Activated T-cell treated with anti-CD3 and anti-CD28 coated beads, Interleukin-2, amount 50 U/mL, for 4 hours (primary cell): ENCODE results near the gene SEPTIN2. TPM values are rescaled to one million over a fixed set of nuclear protein-coding genes. Genes with fewer than 3 reads are reported as not detected.

ENCODE experiments used
- ATAC-seq, 2 donors: fragments of 200-7000 bp; cut with Tn5 transposase; one replicate each; pipeline ENCODE4 v1.10.0; 2021
- DNase-seq: peaks from one replicate; pipeline ENCODE4 v3.0.0-alpha.2; 2020
- H3K27me3 Mint-ChIP-seq: one replicate; pipeline ENCODE4 v1.8.0; 2021; ENCODE audit warnings: low read depth, mixed read lengths
- H3K36me3 Mint-ChIP-seq: one replicate; pipeline ENCODE4 v1.8.0; 2022; ENCODE audit warnings: mixed read lengths; ENCODE audit not compliant: insufficient read depth
- H3K4me1 Mint-ChIP-seq: one replicate; pipeline ENCODE4 v1.8.0; 2021; ENCODE audit warnings: low read depth, mixed read lengths
- H3K4me3 Mint-ChIP-seq: one replicate; pipeline ENCODE4 v1.8.0; 2021; ENCODE audit warnings: mild to moderate bottlenecking, moderate library complexity, mixed read lengths
- H3K9me3 Mint-ChIP-seq: one replicate; pipeline ENCODE4 v1.8.0; 2021; ENCODE audit warnings: mixed read lengths
- total RNA-seq, 3 donors: library from RNA; stranded (reverse); gene quantifications; one replicate each; pipeline ENCODE4 v1.2.1, GENCODE V29; 2021

Gene SEPTIN2
- total RNA-seq, 3 donors from 2014 or later, result 185 to 215 (median 189) TPM

- no peak for DNase-seq
- H3K9me3 Mint-ChIP-seq, result no peaks in the 10 kb centered on the region
- peaks cover 19% of the 10 kb centered on the region for H3K36me3 Mint-ChIP-seq
- H3K4me3 Mint-ChIP-seq, result no peak overlapping the region
- peaks cover 56% of the 10 kb centered on the region for H3K4me1 Mint-ChIP-seq
- H3K27me3 Mint-ChIP-seq, result no peaks in the 10 kb centered on the region
- no peak for ATAC-seq
Measured at GRCh38 chr2:241296767-241297166, 19.0 kb upstream of the SEPTIN2 start.

GRCh38 chr2:241298673-241299072 lies 17.1 kb upstream of the SEPTIN2 start:
- H3K4me1 Mint-ChIP-seq, result peaks cover 57% of the 10 kb centered on the region
- DNase-seq (no peak), ATAC-seq (peak; percentile 38 to 61)
- no peaks in the 10 kb centered on the region for H3K27me3 Mint-ChIP-seq
- H3K9me3 Mint-ChIP-seq, result no peaks in the 10 kb centered on the region
- H3K36me3 Mint-ChIP-seq, result peaks cover 19% of the 10 kb centered on the region
- H3K4me3 Mint-ChIP-seq, result peak overlapping the region; percentile 52

GRCh38 chr2:241300000-241300399 lies 15.7 kb upstream of the SEPTIN2 start:
- ATAC-seq (peak; percentile 71 to 77), DNase-seq (peak; percentile 25)
- peak overlapping the region; percentile 21 for H3K4me3 Mint-ChIP-seq
- H3K4me1 Mint-ChIP-seq, result peaks cover 60% of the 10 kb centered on the region
- H3K27me3 Mint-ChIP-seq, result no peaks in the 10 kb centered on the region
- H3K9me3 Mint-ChIP-seq, result no peaks in the 10 kb centered on the region
- peaks cover 19% of the 10 kb centered on the region for H3K36me3 Mint-ChIP-seq

GRCh38 chr2:241302083-241302482 lies 13.6 kb upstream of the SEPTIN2 start:
- Mint-ChIP-seq H3K36me3 (peaks cover 10% of the 10 kb centered on the region), H3K4me1 (peaks cover 60% of the 10 kb centered on the region), H3K27me3 (no peaks in the 10 kb centered on the region), H3K9me3 (no peaks in the 10 kb centered on the region), H3K4me3 (no peak overlapping the region)
- DNase-seq (no peak), ATAC-seq (no peak)

- Mint-ChIP-seq H3K4me3 (no peak overlapping the region), H3K9me3 (no peaks in the 10 kb centered on the region), H3K36me3 (peaks cover 6% of the 10 kb centered on the region), H3K4me1 (peaks cover 60% of the 10 kb centered on the region), H3K27me3 (no peaks in the 10 kb centered on the region)
- DNase-seq (no peak), ATAC-seq (no peak)
Measured at GRCh38 chr2:241302759-241303651, 12.7 kb upstream of the SEPTIN2 start.

GRCh38 chr2:241304039-241304670 lies 11.6 kb upstream of the SEPTIN2 start:
- Mint-ChIP-seq H3K4me3 (no peak overlapping the region), H3K36me3 (peaks cover 9% of the 10 kb centered on the region), H3K9me3 (no peaks in the 10 kb centered on the region), H3K27me3 (no peaks in the 10 kb centered on the region), H3K4me1 (peaks cover 61% of the 10 kb centered on the region)
- no peak for DNase-seq
- no peak for ATAC-seq

GRCh38 chr2:241307055-241307454 lies 8.7 kb upstream of the SEPTIN2 start:
- H3K4me3 Mint-ChIP-seq, result no peak overlapping the region
- H3K36me3 Mint-ChIP-seq, result peaks cover 19% of the 10 kb centered on the region
- H3K9me3 Mint-ChIP-seq, result no peaks in the 10 kb centered on the region
- H3K4me1 Mint-ChIP-seq, result peaks cover 75% of the 10 kb centered on the region
- DNase-seq, result no peak
- H3K27me3 Mint-ChIP-seq, result no peaks in the 10 kb centered on the region
- ATAC-seq, result no peak

GRCh38 chr2:241308267-241308666 lies 7.5 kb upstream of the SEPTIN2 start:
- Mint-ChIP-seq H3K36me3 (peaks cover 22% of the 10 kb centered on the region), H3K27me3 (no peaks in the 10 kb centered on the region), H3K4me1 (peaks cover 78% of the 10 kb centered on the region), H3K4me3 (no peak overlapping the region), H3K9me3 (no peaks in the 10 kb centered on the region)
- ATAC-seq (no peak), DNase-seq (no peak)

- ATAC-seq, result no peak
- DNase-seq, result no peak
- H3K4me1 Mint-ChIP-seq, result peaks cover 79% of the 10 kb centered on the region
- H3K27me3 Mint-ChIP-seq, result no peaks in the 10 kb centered on the region
- peaks cover 22% of the 10 kb centered on the region for H3K36me3 Mint-ChIP-seq
- no peaks in the 10 kb centered on the region for H3K9me3 Mint-ChIP-seq
- no peak overlapping the region for H3K4me3 Mint-ChIP-seq
Measured at GRCh38 chr2:241308832-241309500, 6.8 kb upstream of the SEPTIN2 start.

GRCh38 chr2:241309684-241310117 lies 6.0 kb upstream of the SEPTIN2 start:
- H3K4me1 Mint-ChIP-seq, result peaks cover 78% of the 10 kb centered on the region

GRCh38 chr2:241310917-241311566 lies 4.7 kb upstream of the SEPTIN2 start:
- ATAC-seq (no peak), DNase-seq (no peak)
- Mint-ChIP-seq H3K9me3 (no peaks in the 10 kb centered on the region), H3K36me3 (peaks cover 22% of the 10 kb centered on the region), H3K4me1 (peaks cover 71% of the 10 kb centered on the region), H3K4me3 (no peak overlapping the region), H3K27me3 (no peaks in the 10 kb centered on the region)

More at GRCh38 chr2:241309684-241310117, 6.0 kb upstream of the SEPTIN2 start:
- Mint-ChIP-seq H3K27me3 (no peaks in the 10 kb centered on the region), H3K36me3 (peaks cover 22% of the 10 kb centered on the region), H3K4me3 (peak overlapping the region; percentile 55), H3K9me3 (no peaks in the 10 kb centered on the region)
- peak; percentile 64 for DNase-seq
- ATAC-seq, result peak; percentile 96

GRCh38 chr2:241312082-241312481 lies 3.6 kb upstream of the SEPTIN2 start:
- H3K9me3 Mint-ChIP-seq, result no peaks in the 10 kb centered on the region
- no peak for DNase-seq
- H3K27me3 Mint-ChIP-seq, result no peaks in the 10 kb centered on the region
- H3K4me3 Mint-ChIP-seq, result no peak overlapping the region
- peaks cover 26% of the 10 kb centered on the region for H3K36me3 Mint-ChIP-seq
- peaks cover 72% of the 10 kb centered on the region for H3K4me1 Mint-ChIP-seq
- ATAC-seq, result no peak

- H3K4me1 Mint-ChIP-seq, result peaks cover 76% of the 10 kb centered on the region
- H3K9me3 Mint-ChIP-seq, result no peaks in the 10 kb centered on the region
- H3K4me3 Mint-ChIP-seq, result peak overlapping the region; percentile 96
- no peak for ATAC-seq
- peaks cover 24% of the 10 kb centered on the region for H3K36me3 Mint-ChIP-seq
- no peaks in the 10 kb centered on the region for H3K27me3 Mint-ChIP-seq
- DNase-seq, result no peak
Measured at GRCh38 chr2:241313543-241314095, 2.1 kb upstream of the SEPTIN2 start.
